Measurements from ENCODE around the gene TBC1D14.

The TBC1D14 gene

DNA sequence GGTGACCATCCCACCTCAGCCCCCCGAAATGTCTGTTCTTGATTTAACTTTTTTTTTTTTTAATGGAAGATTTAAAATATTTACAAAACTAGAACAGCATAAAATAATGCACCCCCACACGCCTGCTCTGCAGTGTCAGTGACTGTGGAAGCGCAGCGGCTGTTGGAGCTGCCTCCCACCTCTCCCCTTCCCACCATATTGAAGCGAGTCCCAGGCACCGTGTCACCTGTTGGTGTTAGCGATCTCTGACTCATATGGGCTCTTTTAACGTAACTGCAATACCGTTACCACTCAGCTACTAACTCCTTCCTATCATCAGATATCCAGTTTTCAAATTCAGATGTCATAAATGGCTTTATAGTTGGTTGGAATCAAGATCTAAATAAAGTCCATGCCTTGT lies 116.5 kb downstream of the TBC1D14 start:
- Mint-ChIP-seq H3K4me3 (no peak overlapping the region), H3K27ac (no peak overlapping the region), H3K4me1 (no peaks in the 10 kb centered on the region), H3K9me3 (no peaks in the 10 kb centered on the region), H3K36me3 (ENCODE audit: low read depth) (peaks cover 59% of the 10 kb centered on the region), H3K27me3 (ENCODE audit: low read depth) (no peaks in the 10 kb centered on the region)
- TF ChIP-seq, protein P1, sequence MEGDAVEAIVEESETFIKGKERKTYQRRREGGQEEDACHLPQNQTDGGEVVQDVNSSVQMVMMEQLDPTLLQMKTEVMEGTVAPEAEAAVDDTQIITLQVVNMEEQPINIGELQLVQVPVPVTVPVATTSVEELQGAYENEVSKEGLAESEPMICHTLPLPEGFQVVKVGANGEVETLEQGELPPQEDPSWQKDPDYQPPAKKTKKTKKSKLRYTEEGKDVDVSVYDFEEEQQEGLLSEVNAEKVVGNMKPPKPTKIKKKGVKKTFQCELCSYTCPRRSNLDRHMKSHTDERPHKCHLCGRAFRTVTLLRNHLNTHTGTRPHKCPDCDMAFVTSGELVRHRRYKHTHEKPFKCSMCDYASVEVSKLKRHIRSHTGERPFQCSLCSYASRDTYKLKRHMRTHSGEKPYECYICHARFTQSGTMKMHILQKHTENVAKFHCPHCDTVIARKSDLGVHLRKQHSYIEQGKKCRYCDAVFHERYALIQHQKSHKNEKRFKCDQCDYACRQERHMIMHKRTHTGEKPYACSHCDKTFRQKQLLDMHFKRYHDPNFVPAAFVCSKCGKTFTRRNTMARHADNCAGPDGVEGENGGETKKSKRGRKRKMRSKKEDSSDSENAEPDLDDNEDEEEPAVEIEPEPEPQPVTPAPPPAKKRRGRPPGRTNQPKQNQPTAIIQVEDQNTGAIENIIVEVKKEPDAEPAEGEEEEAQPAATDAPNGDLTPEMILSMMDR (IDR thresholded peaks at IDR 0.05; ENCODE audit: unreplicated experiment in 3 of 3): no peak

DNA sequence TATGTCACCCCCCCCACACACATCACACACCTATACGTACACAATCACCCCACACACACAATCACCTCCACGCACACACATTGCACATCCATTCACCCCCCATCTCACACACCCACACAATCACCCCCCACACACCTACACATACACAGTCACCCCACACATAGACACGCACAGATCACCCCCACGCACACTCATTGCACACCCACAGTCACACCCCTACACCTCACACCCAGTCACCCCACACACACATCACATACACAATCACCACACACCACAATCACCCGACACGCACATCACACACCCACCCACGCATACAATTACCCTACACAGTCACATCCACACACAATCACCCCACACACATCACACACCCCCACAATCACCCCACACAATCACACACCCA lies 117.7 kb downstream of the TBC1D14 start:
- Mint-ChIP-seq H3K4me3 (no peak overlapping the region), H3K36me3 (ENCODE audit: low read depth) (peaks cover 58% of the 10 kb centered on the region), H3K27me3 (ENCODE audit: low read depth) (no peaks in the 10 kb centered on the region), H3K9me3 (no peaks in the 10 kb centered on the region), H3K27ac (no peak overlapping the region), H3K4me1 (no peaks in the 10 kb centered on the region)
- TF ChIP-seq, protein P1 (IDR thresholded peaks at IDR 0.05; ENCODE audit: unreplicated experiment in 3 of 3): no peak

DNA sequence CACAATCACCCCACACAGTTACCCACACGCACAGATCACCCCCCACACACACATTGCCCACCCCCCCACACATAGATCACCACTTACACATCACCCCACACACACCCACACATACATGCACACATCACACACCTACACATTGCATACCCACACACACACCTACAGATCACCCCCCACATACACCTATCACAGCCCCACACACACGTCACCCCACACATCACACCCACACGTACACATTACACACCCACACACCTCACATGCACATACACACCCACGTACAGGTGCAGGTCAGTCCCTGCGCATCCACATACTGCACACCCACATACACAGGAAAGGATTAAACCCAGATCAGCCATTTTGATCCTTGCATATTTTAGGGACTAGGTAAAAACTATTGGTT lies 118.3 kb downstream of the TBC1D14 start:
- Mint-ChIP-seq H3K27ac (no peak overlapping the region), H3K9me3 (no peaks in the 10 kb centered on the region), H3K4me1 (no peaks in the 10 kb centered on the region), H3K4me3 (no peak overlapping the region), H3K36me3 (ENCODE audit: low read depth) (peaks cover 58% of the 10 kb centered on the region), H3K27me3 (ENCODE audit: low read depth) (no peaks in the 10 kb centered on the region)
- TF ChIP-seq, protein P1 (IDR thresholded peaks at IDR 0.05; ENCODE audit: unreplicated experiment in 3 of 3): no peak

DNA sequence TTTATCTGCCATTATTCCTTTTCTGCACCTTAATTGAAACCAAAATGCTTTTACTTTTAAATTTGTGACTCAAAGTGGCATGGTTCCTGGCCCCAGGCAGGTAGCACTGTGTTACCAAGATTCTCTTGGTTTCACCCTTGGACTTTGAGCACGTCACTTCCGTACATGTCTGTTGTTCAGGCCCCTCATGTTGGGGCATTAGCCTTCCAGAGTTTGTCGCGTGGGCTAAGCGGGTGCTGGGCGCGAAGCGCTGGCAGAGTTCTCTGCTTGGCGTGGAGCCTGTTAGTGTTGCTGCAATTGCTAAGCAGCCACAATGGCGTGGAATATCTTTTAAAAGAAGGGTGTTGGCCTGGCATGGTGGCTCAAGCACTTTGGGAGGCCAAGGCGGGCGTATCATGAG lies 119.6 kb downstream of the TBC1D14 start:
- no peaks in the 10 kb centered on the region for H3K4me1 Mint-ChIP-seq
- H3K27ac Mint-ChIP-seq: no peak overlapping the region
- peaks cover 54% of the 10 kb centered on the region for H3K36me3 Mint-ChIP-seq (ENCODE audit: low read depth)
- H3K4me3 Mint-ChIP-seq: no peak overlapping the region
- no peaks in the 10 kb centered on the region for H3K27me3 Mint-ChIP-seq (ENCODE audit: low read depth)
- TF ChIP-seq, protein P1 (IDR thresholded peaks at IDR 0.05; ENCODE audit: unreplicated experiment in 3 of 3): no peak
- H3K9me3 Mint-ChIP-seq: no peaks in the 10 kb centered on the region

DNA sequence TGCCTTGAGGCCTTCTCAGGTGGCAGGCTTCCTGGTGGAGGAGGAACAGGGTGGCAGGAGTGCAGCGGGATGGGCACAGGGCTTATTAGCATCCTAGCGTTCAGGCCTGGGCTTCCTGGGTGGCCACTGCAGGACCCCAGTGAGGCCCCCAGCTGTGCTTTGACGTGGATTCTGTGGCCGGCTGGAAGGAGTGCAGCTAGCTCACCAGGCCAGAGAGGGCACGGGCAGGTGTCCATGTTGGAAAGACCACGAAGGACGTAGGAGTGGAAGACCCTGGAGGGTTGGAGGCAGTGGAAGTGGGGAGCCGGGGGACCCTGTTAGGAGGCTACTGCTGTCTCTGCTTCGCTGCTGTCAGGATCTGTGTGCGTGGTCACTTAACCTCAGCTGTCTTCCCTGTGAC lies 120.3 kb downstream of the TBC1D14 start:
- Mint-ChIP-seq H3K27ac (no peak overlapping the region), H3K27me3 (ENCODE audit: low read depth) (no peaks in the 10 kb centered on the region), H3K4me1 (no peaks in the 10 kb centered on the region), H3K36me3 (ENCODE audit: low read depth) (peaks cover 54% of the 10 kb centered on the region), H3K4me3 (no peak overlapping the region), H3K9me3 (no peaks in the 10 kb centered on the region)
- TF ChIP-seq, protein P1 (IDR thresholded peaks at IDR 0.05; ENCODE audit: unreplicated experiment in 3 of 3): no peak

DNA sequence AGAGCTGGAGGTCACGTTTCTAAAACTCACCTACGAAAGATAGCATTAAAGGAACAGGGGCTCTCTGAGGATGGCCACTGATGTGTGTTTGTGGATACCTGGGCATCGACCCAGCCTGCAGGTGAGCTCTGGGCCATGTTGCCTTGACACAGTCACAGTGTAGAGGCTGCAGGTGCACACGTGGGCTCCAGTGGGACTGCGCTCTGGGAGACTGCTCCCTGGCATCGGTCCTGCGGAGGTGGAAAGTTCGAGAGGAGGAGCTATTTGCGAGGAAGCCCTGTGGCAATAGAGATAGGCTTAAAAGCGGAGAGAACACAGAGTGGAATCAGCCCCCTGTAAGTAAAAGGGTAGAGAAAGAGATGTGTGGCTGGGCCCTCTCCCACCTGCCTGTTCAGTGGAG lies 121.2 kb downstream of the TBC1D14 start:
- Mint-ChIP-seq H3K27me3 (ENCODE audit: low read depth) (no peaks in the 10 kb centered on the region), H3K4me3 (no peak overlapping the region), H3K4me1 (no peaks in the 10 kb centered on the region), H3K27ac (peak overlapping the region in 1 of 3 experiments; percentile 25), H3K9me3 (no peaks in the 10 kb centered on the region), H3K36me3 (ENCODE audit: low read depth) (peaks cover 52% of the 10 kb centered on the region)
- TF ChIP-seq, protein P1 (IDR thresholded peaks at IDR 0.05; ENCODE audit: unreplicated experiment in 3 of 3): no peak
